ENCODE data around the gene AOAH.

Gene AOAH

DNA sequence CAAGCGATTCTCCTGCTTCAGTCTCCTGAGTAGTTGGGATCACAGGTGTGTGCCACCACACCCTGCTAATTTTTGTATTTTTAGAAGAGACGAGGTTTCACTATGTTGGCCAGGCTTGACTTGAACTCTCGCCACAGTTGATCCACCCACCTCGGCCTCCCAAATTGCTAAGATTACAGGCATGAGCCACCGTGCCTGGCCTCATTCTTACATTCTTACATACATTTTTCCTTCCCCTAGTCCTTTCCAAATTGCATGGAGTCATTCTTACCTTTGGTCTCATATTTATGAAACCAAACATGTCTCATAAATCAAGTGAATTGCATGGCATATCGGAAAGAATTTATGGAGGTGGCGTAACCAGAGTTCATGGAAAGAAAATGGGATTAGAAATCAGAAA, 186.2 kb downstream of the AOAH start:
- Histone ChIP-seq H3K4me2 (ENCODE audit: low read depth, low read length, poor library complexity, severe bottlenecking) (no peak overlapping the region), H2AFZ (ENCODE audit: low read length) (no peak overlapping the region), H3F3A (ENCODE audit: low read depth) (no peaks in the 10 kb centered on the region), H3K9me3 (ENCODE audit: insufficient read depth, low read depth, low read length) (no peaks in the 10 kb centered on the region), H3K27me3 (ENCODE audit: insufficient read depth, low read length, poor library complexity, severe bottlenecking) (no peaks in the 10 kb centered on the region), H3K4me1 (ENCODE audit: insufficient read depth, low read length, poor library complexity, severe bottlenecking) (no peaks in the 10 kb centered on the region), H3K9ac (ENCODE audit: low read depth, low read length, poor library complexity, severe bottlenecking) (no peak overlapping the region), H3K4me3 (ENCODE audit: low read length, poor library complexity, severe bottlenecking) (no peak overlapping the region), H3K9me2 (replicated peaks; ENCODE audit: low read depth, low read length) (no peaks in the 10 kb centered on the region), H3K79me2 (ENCODE audit: insufficient read depth, low read length) (no peaks in the 10 kb centered on the region), H3K36me3 (ENCODE audit: insufficient read depth, low read length) (peaks cover 13% of the 10 kb centered on the region; the same call in 1 of the 2 replicates), H4K20me1 (ENCODE audit: insufficient read depth, low read length, poor library complexity, severe bottlenecking) (no peaks in the 10 kb centered on the region)
- TF ChIP-seq, protein P1, sequence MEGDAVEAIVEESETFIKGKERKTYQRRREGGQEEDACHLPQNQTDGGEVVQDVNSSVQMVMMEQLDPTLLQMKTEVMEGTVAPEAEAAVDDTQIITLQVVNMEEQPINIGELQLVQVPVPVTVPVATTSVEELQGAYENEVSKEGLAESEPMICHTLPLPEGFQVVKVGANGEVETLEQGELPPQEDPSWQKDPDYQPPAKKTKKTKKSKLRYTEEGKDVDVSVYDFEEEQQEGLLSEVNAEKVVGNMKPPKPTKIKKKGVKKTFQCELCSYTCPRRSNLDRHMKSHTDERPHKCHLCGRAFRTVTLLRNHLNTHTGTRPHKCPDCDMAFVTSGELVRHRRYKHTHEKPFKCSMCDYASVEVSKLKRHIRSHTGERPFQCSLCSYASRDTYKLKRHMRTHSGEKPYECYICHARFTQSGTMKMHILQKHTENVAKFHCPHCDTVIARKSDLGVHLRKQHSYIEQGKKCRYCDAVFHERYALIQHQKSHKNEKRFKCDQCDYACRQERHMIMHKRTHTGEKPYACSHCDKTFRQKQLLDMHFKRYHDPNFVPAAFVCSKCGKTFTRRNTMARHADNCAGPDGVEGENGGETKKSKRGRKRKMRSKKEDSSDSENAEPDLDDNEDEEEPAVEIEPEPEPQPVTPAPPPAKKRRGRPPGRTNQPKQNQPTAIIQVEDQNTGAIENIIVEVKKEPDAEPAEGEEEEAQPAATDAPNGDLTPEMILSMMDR (conservative IDR thresholded peaks at IDR 0.05; ENCODE audit: low read length): no peak
- no peak for TF ChIP-seq EZH2phosphoT487 (IDR thresholded peaks at IDR 0.05; ENCODE audit: borderline replicate concordance)

DNA sequence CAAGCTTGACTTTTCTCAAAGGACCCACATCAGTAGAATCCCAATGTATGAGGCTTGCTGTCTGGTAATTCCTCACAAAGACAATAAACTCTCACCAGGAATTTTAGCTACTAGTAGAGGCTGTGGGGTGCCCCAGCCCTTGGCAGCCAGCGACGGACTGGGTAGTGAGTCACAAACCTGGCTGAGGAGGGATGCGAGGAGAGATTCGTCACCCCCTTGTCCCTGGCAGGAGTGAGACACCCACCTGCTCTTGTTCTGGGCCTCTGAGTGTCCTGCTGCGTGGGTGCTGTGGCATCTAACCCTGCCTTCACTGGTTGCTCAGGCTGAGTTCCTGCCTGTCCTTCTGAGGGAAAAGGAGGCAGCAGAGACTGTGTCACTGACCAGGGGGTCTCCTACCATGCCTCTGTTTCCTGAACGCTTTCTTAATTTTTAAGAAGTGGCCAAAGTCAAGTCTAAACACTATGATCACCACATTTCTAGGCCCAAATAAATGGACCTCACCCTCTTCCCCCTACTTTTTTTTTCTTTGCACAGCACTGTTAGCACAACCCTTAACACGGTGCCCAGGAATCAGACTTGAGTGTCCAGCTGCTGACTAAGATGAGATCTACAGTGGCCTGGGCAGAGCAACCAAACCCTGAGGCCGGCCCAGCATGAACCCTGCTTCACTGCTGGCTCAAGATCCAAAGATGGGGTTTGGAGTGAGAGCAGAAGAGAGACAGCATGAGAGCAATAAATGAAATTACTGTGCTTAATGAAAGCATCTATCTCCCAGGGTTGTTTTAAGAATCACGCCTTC, 188.2 kb downstream of the AOAH start:
- no peaks in the 10 kb centered on the region for H4K20me1 ChIP-seq (ENCODE audit: insufficient read depth, low read length, poor library complexity, severe bottlenecking)
- H3F3A ChIP-seq (ENCODE audit: low read depth): no peaks in the 10 kb centered on the region
- TF ChIP-seq EZH2phosphoT487 (IDR thresholded peaks at IDR 0.05; ENCODE audit: borderline replicate concordance): no peak
- TF ChIP-seq, protein P1 (conservative IDR thresholded peaks at IDR 0.05; ENCODE audit: low read length): no peak
- H3K27me3 ChIP-seq (ENCODE audit: insufficient read depth, low read length, poor library complexity, severe bottlenecking): no peaks in the 10 kb centered on the region
- no peak overlapping the region for H3K4me3 ChIP-seq (ENCODE audit: low read length, poor library complexity, severe bottlenecking)
- peaks cover 13% of the 10 kb centered on the region; the same call in 1 of the 2 replicates for H3K36me3 ChIP-seq (ENCODE audit: insufficient read depth, low read length)
- no peak overlapping the region for H3K4me2 ChIP-seq (ENCODE audit: low read depth, low read length, poor library complexity, severe bottlenecking)
- no peak overlapping the region for H2AFZ ChIP-seq (ENCODE audit: low read length)
- H3K4me1 ChIP-seq (ENCODE audit: insufficient read depth, low read length, poor library complexity, severe bottlenecking): no peaks in the 10 kb centered on the region
- H3K9me3 ChIP-seq (ENCODE audit: insufficient read depth, low read depth, low read length): no peaks in the 10 kb centered on the region
- H3K79me2 ChIP-seq (ENCODE audit: insufficient read depth, low read length): no peaks in the 10 kb centered on the region
- no peaks in the 10 kb centered on the region for H3K9me2 ChIP-seq (replicated peaks; ENCODE audit: low read depth, low read length)
- H3K9ac ChIP-seq (ENCODE audit: low read depth, low read length, poor library complexity, severe bottlenecking): no peak overlapping the region

DNA sequence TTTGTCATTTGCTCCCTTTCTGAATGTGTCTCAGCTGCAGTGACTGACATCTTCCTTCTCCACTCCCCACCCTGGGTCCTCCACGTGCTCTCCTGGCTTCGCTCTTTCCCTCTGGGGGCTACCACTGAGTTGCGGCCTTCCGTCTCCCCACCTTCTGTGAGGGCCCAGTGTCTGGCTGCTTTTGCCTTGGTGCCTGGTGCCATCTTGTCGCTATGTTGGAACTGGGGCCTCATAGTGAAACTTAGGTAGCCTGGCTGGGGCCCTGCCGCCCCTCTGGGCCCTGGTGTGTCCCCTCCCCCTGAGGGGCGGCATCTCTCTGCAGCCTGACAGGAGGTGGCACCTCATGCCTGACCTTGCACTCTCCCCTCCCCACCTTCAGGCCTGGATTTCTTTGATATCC, 190.6 kb downstream of the AOAH start:
- Histone ChIP-seq H3K4me2 (ENCODE audit: low read depth, low read length, poor library complexity, severe bottlenecking) (no peak overlapping the region), H4K20me1 (ENCODE audit: insufficient read depth, low read length, poor library complexity, severe bottlenecking) (no peaks in the 10 kb centered on the region), H3K9me3 (ENCODE audit: insufficient read depth, low read depth, low read length) (no peaks in the 10 kb centered on the region), H3K4me3 (ENCODE audit: low read length, poor library complexity, severe bottlenecking) (no peak overlapping the region), H3K79me2 (ENCODE audit: insufficient read depth, low read length) (no peaks in the 10 kb centered on the region), H3K9ac (ENCODE audit: low read depth, low read length, poor library complexity, severe bottlenecking) (no peak overlapping the region), H3F3A (ENCODE audit: low read depth) (no peaks in the 10 kb centered on the region), H3K9me2 (replicated peaks; ENCODE audit: low read depth, low read length) (no peaks in the 10 kb centered on the region), H2AFZ (ENCODE audit: low read length) (no peak overlapping the region), H3K27me3 (ENCODE audit: insufficient read depth, low read length, poor library complexity, severe bottlenecking) (no peaks in the 10 kb centered on the region), H3K36me3 (ENCODE audit: insufficient read depth, low read length) (no peaks in the 10 kb centered on the region), H3K4me1 (ENCODE audit: insufficient read depth, low read length, poor library complexity, severe bottlenecking) (no peaks in the 10 kb centered on the region)
- TF ChIP-seq EZH2phosphoT487 (IDR thresholded peaks at IDR 0.05; ENCODE audit: borderline replicate concordance): no peak
- TF ChIP-seq, protein P1 (conservative IDR thresholded peaks at IDR 0.05; ENCODE audit: low read length): no peak

Data from Loucy (cell line).